NCI-H345 treated with DMSO at 0.1 percent for 48 hours (cell line): ENCODE measurements around the gene UBE2M.
"Not testable (repeated sequence)": the region's sequence is repeated elsewhere in the genome, so short reads cannot be mapped to it uniquely, and the experiment has no call there.

Experiments
- DNase-seq: peaks from one replicate; lab custom pipeline; 2025; ENCODE audit not compliant: unreplicated experiment; lab: John Stamatoyannopoulos, UW

Gene UBE2M

GRCh38 chr19:58558066-58558622 lies at the start of gene UBE2M:
UBE2M (minus strand) TSS chr19:58558611; CDS start chr19:58558381, 230 bp downstream.
- no peak for DNase-seq

GRCh38 chr19:58607213-58607612 lies 48.8 kb upstream of the UBE2M start:
- not testable (repeated sequence) for DNase-seq

GRCh38 chr19:58606251-58606896 lies 48.0 kb upstream of the UBE2M start:
- DNase-seq = not testable (repeated sequence)

- no peak for DNase-seq
Observed at GRCh38 chr19:58586133-58586765, 27.8 kb upstream of the UBE2M start.

- DNase-seq = no peak
Observed at GRCh38 chr19:58585442-58586132, 27.2 kb upstream of the UBE2M start.

- DNase-seq = no peak
Observed at GRCh38 chr19:58584498-58585441, 26.4 kb upstream of the UBE2M start.

- no peak for DNase-seq
Observed at GRCh38 chr19:58582985-58583384, 24.6 kb upstream of the UBE2M start.

GRCh38 chr19:58581227-58582141 lies 23.1 kb upstream of the UBE2M start:
- no peak for DNase-seq

- DNase-seq = no peak
Observed at GRCh38 chr19:58579473-58580142, 21.2 kb upstream of the UBE2M start.

- DNase-seq = no peak
Observed at GRCh38 chr19:58578012-58578925, 19.9 kb upstream of the UBE2M start.

- not testable (repeated sequence) for DNase-seq
Observed at GRCh38 chr19:58577581-58577980, 19.2 kb upstream of the UBE2M start.

- DNase-seq = no peak
Observed at GRCh38 chr19:58575183-58576041, 17.0 kb upstream of the UBE2M start.

GRCh38 chr19:58573658-58574164 lies 15.3 kb upstream of the UBE2M start:
- DNase-seq = no peak

GRCh38 chr19:58572818-58573657 lies 14.6 kb upstream of the UBE2M start, which contains the start of gene MZF1:
MZF1 (minus strand) TSS chr19:58573335; CDS start chr19:58571389, 1,946 bp downstream.
- DNase-seq = no peak

GRCh38 chr19:58572026-58572817 lies 13.8 kb upstream of the UBE2M start:
- no peak for DNase-seq
